Stimulated activated CD4-positive, alpha-beta T cell treated with anti-CD3 and anti-CD28 coated beads, Interleukin-15, amount 100 ng/mL, for 24 hours (primary cell): ENCODE measurements around the gene CEP19.
"Not testable (repeated sequence)": the region's sequence is repeated elsewhere in the genome, so short reads cannot be mapped to it uniquely, and the experiment has no call there.

Experiments used
- DNase-seq: peaks from one replicate; pipeline ENCODE4 v3.0.0-alpha.2; 2020

CEP19 gene

GRCh38 chr3:196711838-196712513 lies at the start of gene CEP19, which contains the start of gene PIGX:
CEP19 (minus strand) TSS chr3:196712250; CDS start chr3:196708657, 3,593 bp downstream.
PIGX (plus strand) TSS chr3:196712377.
- DNase-seq = peak; percentile 90

GRCh38 chr3:196757876-196758739 lies 46.1 kb upstream of the CEP19 start:
- no peak for DNase-seq

GRCh38 chr3:196756732-196757131 lies 44.7 kb upstream of the CEP19 start:
- no peak for DNase-seq

- no peak for DNase-seq
Observed at GRCh38 chr3:196754091-196754981, 42.3 kb upstream of the CEP19 start.

GRCh38 chr3:196753201-196753600 lies 41.2 kb upstream of the CEP19 start:
- no peak for DNase-seq

GRCh38 chr3:196749125-196749524 lies 37.1 kb upstream of the CEP19 start:
- DNase-seq = no peak

- DNase-seq = not testable (repeated sequence)
Observed at GRCh38 chr3:196743569-196743968, 31.5 kb upstream of the CEP19 start.

GRCh38 chr3:196741249-196741889 lies 29.3 kb upstream of the CEP19 start:
- no peak for DNase-seq

- peak; percentile 57 for DNase-seq
Observed at GRCh38 chr3:196740481-196741248, 28.6 kb upstream of the CEP19 start.

GRCh38 chr3:196739671-196740480 lies 27.8 kb upstream of the CEP19 start, which contains the start of gene PAK2:
PAK2 (plus strand) TSS chr3:196739857; CDS start chr3:196782647, 42,790 bp downstream.
- peak; percentile 94 for DNase-seq

GRCh38 chr3:196737655-196738054 lies 25.6 kb upstream of the CEP19 start:
- DNase-seq = no peak

- DNase-seq = no peak
Observed at GRCh38 chr3:196736670-196737374, 24.8 kb upstream of the CEP19 start.

- DNase-seq = no peak
Observed at GRCh38 chr3:196735751-196736150, 23.7 kb upstream of the CEP19 start.

- peak; percentile 29 for DNase-seq
Observed at GRCh38 chr3:196726788-196727675, 15.0 kb upstream of the CEP19 start.

GRCh38 chr3:196721097-196721496 lies 9.0 kb upstream of the CEP19 start:
- DNase-seq = no peak

- not testable (repeated sequence) for DNase-seq
Observed at GRCh38 chr3:196717162-196717561, 5.1 kb upstream of the CEP19 start.

- DNase-seq = peak; percentile 82
Observed at GRCh38 chr3:196712514-196713413, 714 bp upstream of the CEP19 start.

- DNase-seq = no peak
Observed at GRCh38 chr3:196708467-196708866, 3.6 kb downstream of the CEP19 start.
